Measurements from ENCODE around the gene UNC80.
"Not testable (repeated sequence)": the region's sequence is repeated elsewhere in the genome, so short reads cannot be mapped to it uniquely, and the experiment has no call there.

UNC80 gene, protein sequence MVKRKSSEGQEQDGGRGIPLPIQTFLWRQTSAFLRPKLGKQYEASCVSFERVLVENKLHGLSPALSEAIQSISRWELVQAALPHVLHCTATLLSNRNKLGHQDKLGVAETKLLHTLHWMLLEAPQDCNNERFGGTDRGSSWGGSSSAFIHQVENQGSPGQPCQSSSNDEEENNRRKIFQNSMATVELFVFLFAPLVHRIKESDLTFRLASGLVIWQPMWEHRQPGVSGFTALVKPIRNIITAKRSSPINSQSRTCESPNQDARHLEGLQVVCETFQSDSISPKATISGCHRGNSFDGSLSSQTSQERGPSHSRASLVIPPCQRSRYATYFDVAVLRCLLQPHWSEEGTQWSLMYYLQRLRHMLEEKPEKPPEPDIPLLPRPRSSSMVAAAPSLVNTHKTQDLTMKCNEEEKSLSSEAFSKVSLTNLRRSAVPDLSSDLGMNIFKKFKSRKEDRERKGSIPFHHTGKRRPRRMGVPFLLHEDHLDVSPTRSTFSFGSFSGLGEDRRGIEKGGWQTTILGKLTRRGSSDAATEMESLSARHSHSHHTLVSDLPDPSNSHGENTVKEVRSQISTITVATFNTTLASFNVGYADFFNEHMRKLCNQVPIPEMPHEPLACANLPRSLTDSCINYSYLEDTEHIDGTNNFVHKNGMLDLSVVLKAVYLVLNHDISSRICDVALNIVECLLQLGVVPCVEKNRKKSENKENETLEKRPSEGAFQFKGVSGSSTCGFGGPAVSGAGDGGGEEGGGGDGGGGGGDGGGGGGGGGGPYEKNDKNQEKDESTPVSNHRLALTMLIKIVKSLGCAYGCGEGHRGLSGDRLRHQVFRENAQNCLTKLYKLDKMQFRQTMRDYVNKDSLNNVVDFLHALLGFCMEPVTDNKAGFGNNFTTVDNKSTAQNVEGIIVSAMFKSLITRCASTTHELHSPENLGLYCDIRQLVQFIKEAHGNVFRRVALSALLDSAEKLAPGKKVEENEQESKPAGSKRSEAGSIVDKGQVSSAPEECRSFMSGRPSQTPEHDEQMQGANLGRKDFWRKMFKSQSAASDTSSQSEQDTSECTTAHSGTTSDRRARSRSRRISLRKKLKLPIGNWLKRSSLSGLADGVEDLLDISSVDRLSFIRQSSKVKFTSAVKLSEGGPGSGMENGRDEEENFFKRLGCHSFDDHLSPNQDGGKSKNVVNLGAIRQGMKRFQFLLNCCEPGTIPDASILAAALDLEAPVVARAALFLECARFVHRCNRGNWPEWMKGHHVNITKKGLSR (N-terminal part only)

GRCh38 chr2:209771474-209772289 lies at the start of gene UNC80:
UNC80 (plus strand) TSS chr2:209771832; CDS start chr2:209772073, 241 bp downstream.
- peak; percentile 7 to 22 for DNase-seq

DNA sequence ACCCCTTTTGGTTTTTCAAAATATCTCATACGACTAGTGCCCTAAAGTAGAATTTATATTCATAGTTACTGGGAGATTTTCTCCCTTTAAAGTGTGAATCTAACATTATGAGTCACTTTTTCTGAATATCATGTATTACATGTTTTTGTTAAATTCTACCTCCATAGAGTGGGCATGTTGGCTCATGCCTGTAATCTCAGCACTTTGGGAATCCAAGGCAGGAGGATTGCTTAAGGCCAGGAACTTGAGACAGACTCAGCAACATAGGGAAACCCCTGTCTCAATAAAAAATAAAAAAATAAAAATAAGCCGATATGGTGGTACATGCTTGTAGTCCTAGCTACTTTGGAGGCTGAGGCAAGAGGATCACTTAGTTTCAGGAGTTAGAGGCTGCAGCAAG lies 45.3 kb upstream of the UNC80 start:
- DNase-seq: no peak

DNA sequence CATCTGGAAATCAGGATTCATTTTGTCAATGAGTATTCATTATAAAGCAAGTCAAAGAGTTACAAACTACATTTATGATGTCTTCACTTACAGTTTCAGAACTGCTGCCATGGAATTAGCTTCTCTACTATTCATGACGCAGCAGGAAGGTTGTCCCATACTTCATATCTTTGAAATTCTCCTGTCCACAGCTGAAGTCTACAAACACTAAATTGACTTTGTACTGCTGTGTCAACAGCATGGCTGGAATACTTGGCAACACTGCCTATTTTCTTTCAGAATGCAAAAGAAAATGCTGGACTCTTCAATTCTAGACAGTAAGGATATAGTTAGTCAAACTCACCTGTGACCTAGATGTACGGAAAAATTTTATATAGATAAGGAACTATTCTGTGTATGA lies 44.6 kb upstream of the UNC80 start:
- DNase-seq: no peak

DNA sequence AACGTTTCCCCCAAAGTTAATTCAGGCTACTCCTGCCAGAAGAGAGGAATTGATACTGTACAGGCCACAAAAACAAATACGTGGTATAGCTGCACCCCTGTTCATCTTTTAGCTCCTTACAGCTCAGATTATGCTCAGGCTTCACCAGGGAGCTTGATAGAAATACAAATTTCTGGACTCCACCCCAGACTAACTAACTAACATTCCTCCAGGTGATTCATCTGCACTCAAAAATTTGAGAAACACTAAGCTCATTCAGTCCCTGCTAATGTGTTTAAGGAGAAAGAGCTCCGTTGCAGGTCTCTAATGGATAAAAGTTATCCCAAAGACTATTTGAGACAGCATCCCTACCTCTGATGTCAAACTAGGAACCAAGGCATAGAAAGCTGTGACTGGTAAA lies 36.8 kb upstream of the UNC80 start:
- DNase-seq: no peak

- DNase-seq: no peak
These were observed 29.7 kb upstream of the UNC80 start for GRCh38 chr2:209741953-209742352.

- no peak for DNase-seq
These were observed 18.6 kb upstream of the UNC80 start for GRCh38 chr2:209753020-209753419.

DNA sequence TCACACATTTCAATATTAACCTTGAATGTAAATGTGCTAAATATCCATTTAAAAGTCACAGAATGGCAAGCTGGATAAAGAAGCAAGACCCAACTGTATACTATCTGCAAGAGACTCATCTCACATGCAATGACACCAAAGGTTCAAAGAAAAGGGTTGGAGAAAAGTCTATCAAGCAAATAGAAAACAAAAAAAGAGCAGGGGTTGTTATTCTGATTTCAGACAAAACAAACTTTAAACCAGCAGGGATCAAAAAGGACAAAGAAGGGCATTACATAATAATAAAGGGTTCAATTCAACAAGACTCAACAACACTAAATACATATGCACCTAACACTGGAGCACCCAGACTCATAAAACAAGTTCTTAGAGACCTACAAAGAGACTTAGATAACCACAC lies 14.5 kb upstream of the UNC80 start:
- DNase-seq: no peak

GRCh38 chr2:209761566-209761965 lies 10.1 kb upstream of the UNC80 start:
- no peak for DNase-seq

DNA sequence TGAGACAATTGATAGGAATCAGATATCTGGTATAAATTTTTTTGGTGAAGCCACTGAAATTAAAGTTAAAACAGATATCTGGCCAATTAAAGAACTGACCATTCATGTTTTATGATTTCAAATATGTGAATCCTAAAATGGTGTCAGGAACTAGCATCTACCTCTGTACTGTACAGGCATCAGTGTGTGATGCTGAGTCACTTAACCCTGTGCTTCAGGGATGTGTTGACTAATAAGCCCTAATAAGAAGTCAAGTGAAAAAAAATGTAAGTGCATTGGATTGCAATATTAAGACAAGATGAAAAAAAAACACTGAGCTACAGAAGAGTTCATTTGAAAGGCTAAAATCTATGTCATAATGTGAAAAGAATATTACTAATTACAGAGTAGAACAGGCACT lies 9.1 kb upstream of the UNC80 start:
- DNase-seq: no peak

- DNase-seq: no peak
These were observed 8.5 kb upstream of the UNC80 start for GRCh38 chr2:209763106-209763505.

DNA sequence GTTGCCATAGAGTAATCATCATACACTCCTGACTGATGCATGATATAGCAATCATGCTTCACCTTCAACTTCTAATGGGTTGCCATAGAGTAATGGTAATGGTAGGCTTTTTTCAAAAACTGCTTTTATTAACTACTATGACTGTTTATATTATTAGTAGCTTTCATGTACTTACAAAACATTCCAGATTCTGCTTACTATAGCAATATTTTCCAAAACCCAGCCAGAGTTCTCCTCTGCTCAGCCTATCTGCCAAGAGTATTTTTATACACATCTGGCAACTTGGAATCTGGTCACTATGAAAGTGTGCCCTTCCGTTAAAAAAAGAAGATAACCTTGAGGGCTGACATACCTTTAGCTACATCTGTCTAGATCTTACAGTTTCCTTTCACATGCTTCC lies 5.0 kb upstream of the UNC80 start:
- DNase-seq: no peak

GRCh38 chr2:209767316-209767715 lies 4.3 kb upstream of the UNC80 start:
- no peak for DNase-seq

DNA sequence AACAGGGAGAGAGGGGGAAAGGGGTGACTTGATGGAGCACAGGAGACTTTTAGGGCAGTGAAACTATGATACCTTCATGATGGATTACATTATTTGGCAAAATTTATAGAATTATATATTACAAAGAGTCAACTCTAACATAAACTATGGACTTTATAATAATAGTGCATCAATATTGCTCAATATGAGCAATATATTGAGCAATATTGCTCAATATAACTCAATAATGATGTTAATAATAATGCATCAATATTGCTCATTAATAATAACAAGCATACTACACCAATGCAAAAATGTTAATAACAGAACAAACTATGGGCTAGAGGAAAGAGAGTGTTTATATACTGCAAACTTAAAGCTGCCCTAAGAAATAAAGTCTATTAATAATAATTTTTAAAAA lies 3.1 kb upstream of the UNC80 start:
- no peak for DNase-seq

- no peak for DNase-seq
These were observed 656 bp downstream of the UNC80 start for GRCh38 chr2:209772290-209772685.

DNA sequence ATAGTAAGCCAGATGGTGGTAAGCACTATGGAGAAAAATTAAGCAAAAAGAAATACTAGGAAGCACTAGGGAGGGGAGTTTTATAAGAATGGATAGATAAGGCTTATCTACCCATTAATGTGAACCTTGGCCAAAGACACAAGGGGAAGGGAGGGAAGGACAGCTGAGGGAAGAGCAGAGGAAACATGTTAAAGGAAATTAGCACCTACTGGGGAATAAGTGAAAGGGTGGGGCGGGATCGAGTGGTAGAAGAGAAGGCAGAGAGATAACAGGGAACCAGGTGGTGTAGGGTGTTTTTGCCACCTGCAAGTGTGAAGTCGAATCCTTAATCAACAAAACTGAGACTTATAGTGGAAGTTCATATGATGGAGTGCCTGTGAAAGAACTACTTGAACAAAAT lies 1.7 kb downstream of the UNC80 start:
- no peak for DNase-seq

GRCh38 chr2:209787416-209787815 lies 15.8 kb downstream of the UNC80 start:
- no peak for DNase-seq

- DNase-seq: no peak
These were observed 17.3 kb downstream of the UNC80 start for GRCh38 chr2:209788925-209789324.

DNA sequence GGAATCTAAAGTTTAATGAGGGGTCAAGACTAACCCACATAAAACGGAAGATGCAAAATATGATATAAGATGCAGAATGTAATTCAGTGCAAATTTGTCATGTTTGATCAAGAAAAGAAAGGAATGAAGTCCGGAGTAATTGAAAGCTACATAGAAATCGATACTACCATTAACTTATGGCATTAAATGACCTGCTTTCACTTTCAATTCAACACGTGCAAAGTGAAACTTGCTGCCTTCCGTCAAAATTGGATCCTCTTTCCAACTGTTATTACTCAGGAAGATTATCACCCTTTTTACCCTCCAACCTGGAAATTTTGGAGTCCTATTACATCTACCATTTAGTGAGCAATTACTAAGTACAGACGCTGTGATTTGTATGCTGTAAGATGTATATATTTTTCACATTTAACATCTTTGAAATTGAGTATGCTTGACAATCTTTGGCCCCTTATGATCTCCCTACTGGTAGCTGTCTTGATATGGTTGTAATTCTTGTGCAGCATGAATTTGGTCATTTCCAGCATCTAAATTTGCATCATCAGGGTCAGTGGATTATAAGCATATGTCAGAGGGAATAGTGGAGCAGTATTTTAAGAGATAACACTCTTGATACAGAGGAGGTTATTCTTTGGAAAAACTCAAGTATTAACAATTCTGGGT lies 18.6 kb downstream of the UNC80 start:
- no peak for DNase-seq

- DNase-seq: no peak
These were observed 19.5 kb downstream of the UNC80 start for GRCh38 chr2:209791151-209791550.

DNA sequence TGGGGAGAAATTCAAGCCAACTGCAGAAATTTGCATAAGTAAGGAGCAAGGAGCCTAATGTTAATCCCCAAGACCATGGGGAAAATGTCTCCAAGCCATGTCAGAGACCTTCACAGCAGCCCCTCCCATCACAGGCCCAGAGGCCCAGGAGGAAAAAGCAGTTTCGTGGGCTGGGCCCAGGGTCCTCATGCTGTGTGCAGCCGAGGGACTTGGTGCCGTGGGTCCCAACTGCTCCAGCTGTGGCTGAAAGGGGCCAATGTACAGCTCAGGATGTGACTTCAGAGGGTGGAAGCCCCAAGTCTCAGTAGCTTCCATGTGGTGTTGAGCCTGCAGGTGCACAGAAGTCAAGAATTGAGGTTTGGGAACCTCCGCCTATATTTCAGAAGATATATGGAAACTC lies 23.8 kb downstream of the UNC80 start:
- not testable (repeated sequence) for DNase-seq

GRCh38 chr2:209805351-209805750 lies 33.7 kb downstream of the UNC80 start:
- DNase-seq: no peak

DNA sequence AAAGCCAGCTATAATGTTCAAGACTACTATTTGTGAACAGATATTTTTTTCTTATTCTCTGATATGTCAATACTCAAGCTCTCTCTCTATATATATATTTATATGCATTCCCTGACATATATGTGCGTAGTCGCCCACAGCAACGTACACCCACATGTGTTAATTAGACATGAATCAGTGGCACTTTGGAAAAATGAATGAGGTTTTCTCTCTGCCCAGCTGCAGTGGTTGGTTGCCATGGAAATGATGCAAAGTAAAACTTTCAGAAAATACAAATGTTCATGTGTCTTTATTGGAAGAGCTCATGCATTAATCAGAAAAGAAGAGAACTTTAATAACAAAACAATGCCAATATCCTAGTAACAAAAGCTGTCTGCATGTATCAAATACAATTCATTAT lies 34.7 kb downstream of the UNC80 start:
- no peak for DNase-seq

All from stimulated activated CD4-positive, alpha-beta T cell treated with anti-CD3 and anti-CD28 coated beads, Interleukin-2, amount 100 ng/mL, for 48 hours (primary cell).